GM23338 (cell line): Measurements from ENCODE around the gene ABCD3. TPM values are rescaled to one million over a fixed set of nuclear protein-coding genes. Genes with fewer than 3 reads are reported as not detected.

Experiments
- ATAC-seq: fragments of 200-7000 bp; cut with Tn5 transposase; 3 replicates; pipeline ENCODE4 v1.9.1; 2020
- DNase-seq: peaks from one replicate; pipeline ENCODE4 v3.0.0-alpha.2; 2015; ENCODE audit warnings: low spot score
- H2AFZ ChIP-seq: fragments of 200-600 bp; sonication (generic); 2 replicates; pipeline ENCODE4 v1.8.0; 2016; ENCODE audit warnings: antibody characterized with exemption, mild to moderate bottlenecking, moderate library complexity
- H3F3A ChIP-seq: fragments of 200-600 bp; sonication (generic); replicated peaks from 2 replicates; pipeline ENCODE4 v1.8.0; 2017; ENCODE audit warnings: antibody characterized with exemption, mixed run types, low read depth
- H3K27ac ChIP-seq: fragments of 200-600 bp; sonication (generic); 2 replicates; pipeline ENCODE4 v1.6.1; 2016; ENCODE audit warnings: low read depth
- H3K27me3 ChIP-seq: fragments of 200-600 bp; sonication (generic); 2 replicates; pipeline ENCODE4 v1.8.0; 2016; ENCODE audit warnings: mild to moderate bottlenecking, mixed run types, moderate library complexity; ENCODE audit not compliant: insufficient read depth
- H3K36me3 ChIP-seq: fragments of 200-600 bp; sonication (generic); 2 replicates; pipeline ENCODE4 v1.8.0; 2016; ENCODE audit warnings: mild to moderate bottlenecking; ENCODE audit not compliant: insufficient read depth
- H3K4me1 ChIP-seq: fragments of 200-600 bp; sonication (generic); 2 replicates; pipeline ENCODE4 v1.8.0; 2016; ENCODE audit warnings: mild to moderate bottlenecking, moderate library complexity; ENCODE audit not compliant: insufficient read depth
- H3K4me2 ChIP-seq: fragments of 200-600 bp; sonication (generic); 2 replicates; pipeline ENCODE4 v1.7.1; 2017; ENCODE audit warnings: mixed run types
- H3K4me3 ChIP-seq: fragments of 200-600 bp; sonication (generic); 2 replicates; pipeline ENCODE4 v1.6.1; 2016; ENCODE audit warnings: mixed run types
- H3K79me2 ChIP-seq: fragments of 200-600 bp; sonication (generic); replicated peaks from 2 replicates; pipeline ENCODE4 v1.8.0; 2017; ENCODE audit warnings: mild to moderate bottlenecking; ENCODE audit not compliant: insufficient read depth
- H3K9me2 ChIP-seq: fragments of 200-600 bp; sonication (generic); 2 replicates; pipeline ENCODE4 v1.8.0; 2017; ENCODE audit not compliant: insufficient read depth
- H4K20me1 ChIP-seq: fragments of 200-600 bp; sonication (generic); replicated peaks from 2 replicates; pipeline ENCODE4 v1.8.0; 2017; ENCODE audit warnings: mild to moderate bottlenecking; ENCODE audit not compliant: insufficient read depth
- H3K27ac Mint-ChIP-seq: 2 replicates; pipeline ENCODE4 v1.8.0; 2020; ENCODE audit warnings: inconsistent platforms, mild to moderate bottlenecking, moderate library complexity, mixed read lengths
- H3K27me3 Mint-ChIP-seq: 3 replicates; pipeline ENCODE4 v1.8.0; 2022; ENCODE audit warnings: low read depth, mild to moderate bottlenecking, moderate library complexity, mixed read lengths, inconsistent platforms; ENCODE audit not compliant: insufficient read depth, poor library complexity
- H3K36me3 Mint-ChIP-seq: 3 replicates; pipeline ENCODE4 v1.8.0; 2021; ENCODE audit warnings: low read depth, mild to moderate bottlenecking, inconsistent platforms, moderate library complexity, mixed read lengths
- H3K4me1 Mint-ChIP-seq: 3 replicates; pipeline ENCODE4 v1.8.0; 2020; ENCODE audit warnings: mild to moderate bottlenecking, inconsistent platforms, mixed read lengths
- H3K4me3 Mint-ChIP-seq: 3 replicates; pipeline ENCODE4 v1.8.0; 2021; ENCODE audit warnings: moderate library complexity, mild to moderate bottlenecking, inconsistent platforms, mixed read lengths
- H3K9me3 Mint-ChIP-seq: 3 replicates; pipeline ENCODE4 v1.8.0; 2020; ENCODE audit warnings: moderate library complexity, mild to moderate bottlenecking, inconsistent platforms, mixed read lengths
- CREB1 ChIP-seq: fragments of 250-450 bp; sonication (Bioruptor Pico); IDR thresholded peaks from 2 replicates; pipeline ENCODE4 v1.5.0; 2020; ENCODE audit warnings: low read depth, mild to moderate bottlenecking, moderate library complexity
- polyA plus RNA-seq: library from polyadenylated mRNA; unstranded; fragments of >200 nt; fragmentation: Nextera tagmentation; extraction: Ambion mirVana; gene quantifications from 2 replicates; pipeline ENCODE4 v1.2.1, GENCODE V29; 2016
- total RNA-seq: library from RNA; depleted of rRNA; stranded (reverse); fragments of >200 nt; shearing (Covaris generic); gene quantifications from 2 replicates; pipeline ENCODE4 v1.2.3, GENCODE V29; 2014
- TF ChIP-seq, protein P1 (sequence below): fragments of 250-450 bp; sonication (Bioruptor Pico); IDR thresholded peaks from 2 replicates; pipeline ENCODE4 v1.5.0; 2020; ENCODE audit warnings: mild to moderate bottlenecking, moderate library complexity
- TF ChIP-seq, protein P2 (sequence below): IDR thresholded peaks from 2 replicates; pipeline ENCODE4 v1.6.1; 2016; ENCODE audit warnings: antibody characterized with exemption

The ABCD3 gene
- total and polyA plus RNA-seq, 2 experiments from 2014 or later, result 12.3 to 24.0 TPM

DNA sequence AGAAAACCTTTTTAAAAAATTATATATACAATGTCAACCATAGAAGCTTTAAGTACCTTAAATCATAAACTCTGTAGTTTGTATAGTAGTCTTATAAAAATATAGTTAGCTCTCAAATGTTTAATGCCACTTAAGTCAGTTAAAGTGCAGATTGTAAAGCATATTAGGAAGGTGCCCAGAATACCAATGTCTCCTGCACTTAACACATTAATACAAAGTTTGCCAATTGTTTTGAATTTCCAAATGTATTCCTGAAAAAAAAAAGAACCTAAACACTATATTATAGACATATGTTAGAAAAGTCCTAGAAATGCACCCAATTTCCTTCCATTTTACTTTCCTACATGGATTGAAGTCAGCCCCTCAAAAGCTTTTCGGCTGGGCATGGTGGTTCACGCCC is 111.2 kb downstream of the ABCD3 start (continued):
- TF ChIP-seq, protein P1, sequence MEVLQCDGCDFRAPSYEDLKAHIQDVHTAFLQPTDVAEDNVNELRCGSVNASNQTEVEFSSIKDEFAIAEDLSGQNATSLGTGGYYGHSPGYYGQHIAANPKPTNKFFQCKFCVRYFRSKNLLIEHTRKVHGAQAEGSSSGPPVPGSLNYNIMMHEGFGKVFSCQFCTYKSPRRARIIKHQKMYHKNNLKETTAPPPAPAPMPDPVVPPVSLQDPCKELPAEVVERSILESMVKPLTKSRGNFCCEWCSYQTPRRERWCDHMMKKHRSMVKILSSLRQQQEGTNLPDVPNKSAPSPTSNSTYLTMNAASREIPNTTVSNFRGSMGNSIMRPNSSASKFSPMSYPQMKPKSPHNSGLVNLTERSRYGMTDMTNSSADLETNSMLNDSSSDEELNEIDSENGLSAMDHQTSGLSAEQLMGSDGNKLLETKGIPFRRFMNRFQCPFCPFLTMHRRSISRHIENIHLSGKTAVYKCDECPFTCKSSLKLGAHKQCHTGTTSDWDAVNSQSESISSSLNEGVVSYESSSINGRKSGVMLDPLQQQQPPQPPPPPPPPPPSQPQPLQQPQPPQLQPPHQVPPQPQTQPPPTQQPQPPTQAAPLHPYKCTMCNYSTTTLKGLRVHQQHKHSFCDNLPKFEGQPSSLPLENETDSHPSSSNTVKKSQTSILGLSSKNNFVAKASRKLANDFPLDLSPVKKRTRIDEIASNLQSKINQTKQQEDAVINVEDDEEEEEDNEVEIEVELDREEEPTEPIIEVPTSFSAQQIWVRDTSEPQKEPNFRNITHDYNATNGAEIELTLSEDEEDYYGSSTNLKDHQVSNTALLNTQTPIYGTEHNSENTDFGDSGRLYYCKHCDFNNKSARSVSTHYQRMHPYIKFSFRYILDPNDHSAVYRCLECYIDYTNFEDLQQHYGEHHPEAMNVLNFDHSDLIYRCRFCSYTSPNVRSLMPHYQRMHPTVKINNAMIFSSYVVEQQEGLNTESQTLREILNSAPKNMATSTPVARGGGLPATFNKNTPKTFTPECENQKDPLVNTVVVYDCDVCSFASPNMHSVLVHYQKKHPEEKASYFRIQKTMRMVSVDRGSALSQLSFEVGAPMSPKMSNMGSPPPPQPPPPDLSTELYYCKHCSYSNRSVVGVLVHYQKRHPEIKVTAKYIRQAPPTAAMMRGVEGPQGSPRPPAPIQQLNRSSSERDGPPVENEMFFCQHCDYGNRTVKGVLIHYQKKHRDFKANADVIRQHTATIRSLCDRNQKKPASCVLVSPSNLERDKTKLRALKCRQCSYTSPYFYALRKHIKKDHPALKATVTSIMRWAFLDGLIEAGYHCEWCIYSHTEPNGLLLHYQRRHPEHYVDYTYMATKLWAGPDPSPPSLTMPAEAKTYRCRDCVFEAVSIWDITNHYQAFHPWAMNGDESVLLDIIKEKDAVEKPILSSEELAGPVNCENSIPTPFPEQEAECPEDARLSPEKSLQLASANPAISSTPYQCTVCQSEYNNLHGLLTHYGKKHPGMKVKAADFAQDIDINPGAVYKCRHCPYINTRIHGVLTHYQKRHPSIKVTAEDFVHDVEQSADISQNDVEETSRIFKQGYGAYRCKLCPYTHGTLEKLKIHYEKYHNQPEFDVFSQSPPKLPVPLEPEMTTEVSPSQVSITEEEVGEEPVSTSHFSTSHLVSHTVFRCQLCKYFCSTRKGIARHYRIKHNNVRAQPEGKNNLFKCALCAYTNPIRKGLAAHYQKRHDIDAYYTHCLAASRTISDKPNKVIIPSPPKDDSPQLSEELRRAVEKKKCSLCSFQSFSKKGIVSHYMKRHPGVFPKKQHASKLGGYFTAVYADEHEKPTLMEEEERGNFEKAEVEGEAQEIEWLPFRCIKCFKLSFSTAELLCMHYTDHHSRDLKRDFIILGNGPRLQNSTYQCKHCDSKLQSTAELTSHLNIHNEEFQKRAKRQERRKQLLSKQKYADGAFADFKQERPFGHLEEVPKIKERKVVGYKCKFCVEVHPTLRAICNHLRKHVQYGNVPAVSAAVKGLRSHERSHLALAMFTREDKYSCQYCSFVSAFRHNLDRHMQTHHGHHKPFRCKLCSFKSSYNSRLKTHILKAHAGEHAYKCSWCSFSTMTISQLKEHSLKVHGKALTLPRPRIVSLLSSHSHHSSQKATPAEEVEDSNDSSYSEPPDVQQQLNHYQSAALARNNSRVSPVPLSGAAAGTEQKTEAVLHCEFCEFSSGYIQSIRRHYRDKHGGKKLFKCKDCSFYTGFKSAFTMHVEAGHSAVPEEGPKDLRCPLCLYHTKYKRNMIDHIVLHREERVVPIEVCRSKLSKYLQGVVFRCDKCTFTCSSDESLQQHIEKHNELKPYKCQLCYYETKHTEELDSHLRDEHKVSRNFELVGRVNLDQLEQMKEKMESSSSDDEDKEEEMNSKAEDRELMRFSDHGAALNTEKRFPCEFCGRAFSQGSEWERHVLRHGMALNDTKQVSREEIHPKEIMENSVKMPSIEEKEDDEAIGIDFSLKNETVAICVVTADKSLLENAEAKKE (CRISPR knock-in tag), result no peak
- TF ChIP-seq, protein P2, sequence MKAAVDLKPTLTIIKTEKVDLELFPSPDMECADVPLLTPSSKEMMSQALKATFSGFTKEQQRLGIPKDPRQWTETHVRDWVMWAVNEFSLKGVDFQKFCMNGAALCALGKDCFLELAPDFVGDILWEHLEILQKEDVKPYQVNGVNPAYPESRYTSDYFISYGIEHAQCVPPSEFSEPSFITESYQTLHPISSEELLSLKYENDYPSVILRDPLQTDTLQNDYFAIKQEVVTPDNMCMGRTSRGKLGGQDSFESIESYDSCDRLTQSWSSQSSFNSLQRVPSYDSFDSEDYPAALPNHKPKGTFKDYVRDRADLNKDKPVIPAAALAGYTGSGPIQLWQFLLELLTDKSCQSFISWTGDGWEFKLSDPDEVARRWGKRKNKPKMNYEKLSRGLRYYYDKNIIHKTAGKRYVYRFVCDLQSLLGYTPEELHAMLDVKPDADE, result no peak

DNA sequence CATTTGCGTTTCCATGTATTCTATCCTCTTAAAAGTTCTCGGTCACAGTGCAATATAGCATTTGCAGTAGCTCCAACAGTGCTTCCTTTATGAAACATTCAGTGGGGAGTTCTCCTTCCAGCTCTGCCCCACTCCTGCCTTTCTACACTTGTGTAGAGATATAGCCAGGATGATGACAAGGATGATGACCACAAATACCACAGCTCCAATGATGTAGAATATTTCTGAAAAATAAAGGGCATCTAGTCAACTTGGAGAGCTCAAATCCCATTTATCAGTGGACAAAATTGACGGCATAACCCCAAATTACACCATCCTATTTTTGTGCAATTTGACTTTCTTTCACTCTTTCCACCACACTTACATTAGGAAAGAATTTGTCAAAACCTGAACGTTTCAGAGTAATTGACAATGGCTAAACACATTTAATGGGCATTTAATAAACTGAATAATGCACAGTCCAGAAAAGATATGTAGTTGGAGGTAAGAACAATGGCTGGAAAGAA is 112.2 kb downstream of the ABCD3 start:
- Mint-ChIP-seq H3K27ac (no peak overlapping the region), H3K27me3 (no peaks in the 10 kb centered on the region), H3K36me3 (peaks cover 29% of the 10 kb centered on the region), H3K4me1 (peaks cover 14% of the 10 kb centered on the region), H3K4me3 (no peak overlapping the region), H3K9me3 (no peaks in the 10 kb centered on the region)
- peaks cover 15% of the 10 kb centered on the region for H3K4me1 ChIP-seq
- H3K4me2 ChIP-seq, result no peak overlapping the region
- H3K4me3 ChIP-seq, result no peak overlapping the region
- H3K79me2 ChIP-seq, result no peaks in the 10 kb centered on the region
- no peaks in the 10 kb centered on the region for H3K27me3 ChIP-seq
- no peaks in the 10 kb centered on the region for H3K9me2 ChIP-seq
- peaks cover 6% of the 10 kb centered on the region for H3F3A ChIP-seq
- no peak overlapping the region for H3K27ac ChIP-seq
- no peaks in the 10 kb centered on the region; the same call in 1 of the 2 replicates for H4K20me1 ChIP-seq
- DNase-seq (no peak), ATAC-seq (no peak)
- no peak for TF ChIP-seq CREB1 (CRISPR knock-in tag)
- no peak overlapping the region for H2AFZ ChIP-seq
- H3K36me3 ChIP-seq, result peaks cover 20% of the 10 kb centered on the region
